Esophagus squamous epithelium (tissue), 4 donors: ENCODE data around the gene GTF2F1.

Experiments used
- CTCF ChIP-seq, 6 experiments: fragments of 450-650 bp in 4 of 6; fragments of 200-600 bp in 2 of 6; sonication (generic) in 2 of 6; IDR thresholded peaks; one replicate each; pipeline ENCODE4 v1.5.1; 2016 to 2019; ENCODE audit warnings: antibody characterized with exemption in 6 of 6, mild to moderate bottlenecking in 4 of 6, moderate library complexity in 4 of 6
- POLR2A ChIP-seq, 4 donors: fragments of 450-650 bp; IDR thresholded peaks; one replicate each; pipeline ENCODE4 v1.6.1; 2017; ENCODE audit warnings: antibody characterized with exemption in 4 of 4, mild to moderate bottlenecking in 4 of 4, moderate library complexity in 3 of 4

GRCh38 chr19:6354098-6354674 is 38.8 kb downstream of the GTF2F1 start:
- TF ChIP-seq CTCF (IDR thresholded peaks at IDR 0.05): peak in 3 of 6 experiments; percentile 9 to 39 (median 25)
- TF ChIP-seq POLR2A (IDR thresholded peaks at IDR 0.05): no peak
